Body of pancreas (tissue), 4 donors: ENCODE measurements around the gene GPD1L.

Source experiments
- POLR2A ChIP-seq, 3 donors: fragments of 450-650 bp; IDR thresholded peaks; one replicate each; pipeline ENCODE4 v1.6.1; 2016; ENCODE audit warnings: antibody characterized with exemption in 3 of 3, mild to moderate bottlenecking in 2 of 3
- TF ChIP-seq, protein P1 (sequence below), 7 experiments: fragments of 450-650 bp in 4 of 7; fragments of 200-600 bp in 3 of 7; sonication (generic) in 3 of 7; IDR thresholded peaks; one replicate each; pipeline ENCODE4 v1.5.1; 2016 to 2019; ENCODE audit warnings: antibody characterized with exemption in 7 of 7

DNA sequence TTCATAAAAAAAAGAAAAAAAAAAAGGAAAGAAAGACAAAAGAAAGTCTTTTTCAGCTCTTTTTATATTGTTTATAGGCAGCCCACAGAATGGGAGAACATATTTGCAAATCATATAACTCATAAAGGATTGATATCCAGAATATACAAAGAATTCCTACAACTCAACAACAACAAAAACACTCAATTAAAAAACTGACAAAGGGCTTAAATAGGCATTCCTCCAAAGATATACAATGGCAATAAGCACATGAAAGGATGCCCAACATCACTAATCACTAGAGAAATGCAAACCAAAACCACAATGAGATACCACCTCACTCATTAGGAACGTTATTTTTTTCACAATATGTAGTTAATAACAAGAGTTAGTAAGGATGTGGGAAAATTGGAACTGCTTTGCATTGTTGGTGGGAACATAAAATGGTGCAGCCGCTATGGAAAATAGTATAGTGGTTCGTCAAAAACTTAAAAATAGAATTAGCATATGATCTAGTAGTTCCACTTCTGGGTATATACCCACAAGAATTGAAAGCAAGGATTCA is 77.8 kb downstream of the GPD1L start:
- TF ChIP-seq POLR2A (IDR thresholded peaks at IDR 0.05) = no peak
- TF ChIP-seq, protein P1, sequence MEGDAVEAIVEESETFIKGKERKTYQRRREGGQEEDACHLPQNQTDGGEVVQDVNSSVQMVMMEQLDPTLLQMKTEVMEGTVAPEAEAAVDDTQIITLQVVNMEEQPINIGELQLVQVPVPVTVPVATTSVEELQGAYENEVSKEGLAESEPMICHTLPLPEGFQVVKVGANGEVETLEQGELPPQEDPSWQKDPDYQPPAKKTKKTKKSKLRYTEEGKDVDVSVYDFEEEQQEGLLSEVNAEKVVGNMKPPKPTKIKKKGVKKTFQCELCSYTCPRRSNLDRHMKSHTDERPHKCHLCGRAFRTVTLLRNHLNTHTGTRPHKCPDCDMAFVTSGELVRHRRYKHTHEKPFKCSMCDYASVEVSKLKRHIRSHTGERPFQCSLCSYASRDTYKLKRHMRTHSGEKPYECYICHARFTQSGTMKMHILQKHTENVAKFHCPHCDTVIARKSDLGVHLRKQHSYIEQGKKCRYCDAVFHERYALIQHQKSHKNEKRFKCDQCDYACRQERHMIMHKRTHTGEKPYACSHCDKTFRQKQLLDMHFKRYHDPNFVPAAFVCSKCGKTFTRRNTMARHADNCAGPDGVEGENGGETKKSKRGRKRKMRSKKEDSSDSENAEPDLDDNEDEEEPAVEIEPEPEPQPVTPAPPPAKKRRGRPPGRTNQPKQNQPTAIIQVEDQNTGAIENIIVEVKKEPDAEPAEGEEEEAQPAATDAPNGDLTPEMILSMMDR (IDR thresholded peaks at IDR 0.05) = no peak
